Measurements from ENCODE around the gene COL2A1.

The COL2A1 gene

DNA sequence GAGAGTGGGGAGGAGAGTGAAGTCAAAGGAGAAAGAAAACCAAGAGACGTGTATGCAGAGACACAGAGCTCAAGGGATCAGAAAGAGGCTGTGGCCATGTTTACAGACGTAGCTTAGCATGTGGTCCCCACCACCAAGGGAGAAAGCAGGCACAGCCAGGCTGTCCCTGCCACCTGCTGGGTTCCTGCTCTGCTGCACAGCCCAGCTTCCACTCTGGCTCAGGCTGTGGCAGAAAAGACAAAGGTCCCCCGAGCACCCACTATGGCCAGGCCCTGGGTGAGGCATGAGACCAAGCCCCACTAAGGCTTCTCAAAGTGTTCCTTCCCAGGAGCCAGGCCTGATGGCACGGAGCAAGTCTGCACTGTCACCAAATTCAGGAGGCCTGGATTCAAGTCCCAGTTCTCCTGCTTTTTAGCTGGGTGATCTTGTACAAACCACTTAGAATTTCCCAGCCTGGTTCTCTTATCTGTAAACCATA lies 25.9 kb upstream of the COL2A1 start:
- DNase-seq (ENCODE audit: low spot score), result no peak

DNA sequence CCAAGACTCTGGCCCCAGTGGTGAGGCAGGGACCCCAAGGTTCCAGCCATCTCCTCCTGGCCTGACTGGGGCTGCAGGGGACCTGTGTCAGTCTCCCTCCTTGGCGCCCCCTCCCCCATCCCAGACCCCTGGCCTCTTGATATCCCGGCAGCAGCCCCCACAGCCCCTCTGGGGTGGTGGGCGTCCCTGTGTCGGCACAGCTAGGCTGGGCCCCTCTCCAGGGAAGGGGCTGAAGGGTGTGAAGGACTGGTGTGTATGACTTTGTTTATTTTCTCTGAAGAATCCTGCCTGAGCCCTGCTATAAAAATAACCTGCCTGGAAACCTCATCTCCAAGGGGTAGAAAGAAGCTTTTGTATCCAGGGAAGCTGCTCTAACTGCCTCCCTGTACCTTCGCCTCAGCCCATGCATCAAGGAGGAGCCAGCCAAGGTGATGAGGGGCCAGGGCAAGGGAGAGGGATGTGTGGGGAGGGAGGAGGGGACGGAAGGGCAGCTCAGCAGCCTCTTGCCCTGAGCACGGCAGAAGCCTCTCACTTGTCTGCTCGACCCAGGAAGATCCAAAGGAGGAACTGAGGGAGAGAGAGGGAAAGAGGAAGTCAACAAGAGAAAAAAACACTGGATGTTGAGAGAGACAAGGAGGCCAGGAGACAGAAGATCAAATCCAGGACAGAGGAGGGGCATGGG lies 25.4 kb upstream of the COL2A1 start:
- no peak for DNase-seq (ENCODE audit: low spot score)

DNA sequence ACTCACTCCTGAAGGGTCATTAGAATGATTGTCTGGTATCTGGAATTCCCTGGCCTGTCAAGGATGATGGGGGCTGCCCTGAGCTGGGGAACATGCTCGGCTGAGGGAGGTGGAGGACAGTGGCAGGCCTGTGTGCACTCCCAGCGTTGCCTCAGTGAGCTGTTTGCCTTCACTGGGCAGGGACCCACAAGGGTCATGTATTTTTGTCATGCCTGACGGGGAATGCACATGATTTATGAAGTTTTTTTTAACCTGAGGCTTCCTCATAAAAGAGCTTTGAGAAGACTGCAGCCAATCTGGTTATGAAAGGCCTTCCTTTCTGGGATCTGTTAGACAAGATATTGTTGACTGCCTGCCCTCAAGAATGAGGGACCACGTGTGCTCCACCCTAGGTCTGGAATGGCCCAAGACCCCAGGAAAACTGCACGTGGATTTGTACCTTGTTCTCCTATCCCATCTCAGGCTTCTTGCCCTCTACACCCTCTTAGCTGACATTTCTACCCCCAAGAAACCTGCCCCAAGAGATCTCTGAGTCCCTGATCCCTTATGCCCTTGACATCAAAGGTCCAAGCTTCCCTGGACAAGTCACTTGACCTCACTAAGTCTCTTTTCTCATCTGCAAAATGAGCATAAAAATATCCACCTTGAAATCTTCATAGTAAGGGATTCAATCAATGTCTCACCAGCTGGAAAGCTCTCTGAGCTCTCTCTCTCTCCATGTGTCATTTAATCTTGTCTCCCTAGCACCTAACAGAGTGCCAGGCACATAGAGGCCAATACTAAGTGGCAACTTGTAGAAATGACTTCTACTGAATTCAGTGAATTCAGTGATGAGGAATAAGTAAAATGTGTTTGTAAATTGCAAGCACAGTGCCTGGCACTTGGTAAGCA lies 24.5 kb upstream of the COL2A1 start:
- peak; percentile 17 for DNase-seq (ENCODE audit: low spot score)

DNA sequence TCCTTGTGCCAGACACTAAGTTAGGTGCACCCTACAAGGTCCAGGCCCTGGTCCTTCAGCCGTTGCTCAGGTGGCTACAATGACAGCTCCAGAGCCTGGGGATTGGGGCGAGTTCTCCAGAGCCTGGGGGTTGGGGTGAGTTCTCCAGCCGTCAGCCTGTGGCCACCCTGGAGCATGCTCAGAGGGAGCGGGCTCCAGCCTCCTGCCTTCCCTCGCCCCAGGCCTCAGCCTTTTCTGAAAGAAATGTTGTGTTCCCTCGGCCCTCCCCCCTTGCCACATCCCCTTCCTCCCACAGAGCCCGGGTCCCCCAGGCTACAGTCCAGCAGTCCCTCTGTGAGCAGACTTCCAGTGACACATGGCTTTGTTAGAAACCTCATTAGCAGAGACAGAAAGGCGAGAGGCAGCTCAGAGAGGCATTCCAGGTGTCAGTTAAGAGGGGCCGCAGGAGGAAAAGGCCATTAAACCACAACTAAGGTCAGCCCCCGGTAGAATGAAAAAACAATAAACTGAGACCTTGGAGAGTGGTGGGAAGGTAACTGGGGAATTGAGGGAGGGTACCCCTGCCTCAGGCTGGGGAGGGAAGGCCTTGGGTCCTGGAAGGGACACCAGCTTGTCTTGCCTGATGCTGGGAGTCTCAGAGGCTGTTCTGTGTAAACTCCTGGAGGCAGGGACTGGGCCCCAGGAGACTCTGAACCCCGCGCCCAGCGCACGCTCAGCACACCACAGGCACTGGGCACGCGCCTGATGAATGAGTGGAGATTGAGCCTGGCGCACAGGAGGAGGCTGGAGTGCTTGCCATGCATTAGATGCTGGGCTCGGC lies 23.1 kb upstream of the COL2A1 start:
- DNase-seq (ENCODE audit: low spot score), result peak; percentile 23

DNA sequence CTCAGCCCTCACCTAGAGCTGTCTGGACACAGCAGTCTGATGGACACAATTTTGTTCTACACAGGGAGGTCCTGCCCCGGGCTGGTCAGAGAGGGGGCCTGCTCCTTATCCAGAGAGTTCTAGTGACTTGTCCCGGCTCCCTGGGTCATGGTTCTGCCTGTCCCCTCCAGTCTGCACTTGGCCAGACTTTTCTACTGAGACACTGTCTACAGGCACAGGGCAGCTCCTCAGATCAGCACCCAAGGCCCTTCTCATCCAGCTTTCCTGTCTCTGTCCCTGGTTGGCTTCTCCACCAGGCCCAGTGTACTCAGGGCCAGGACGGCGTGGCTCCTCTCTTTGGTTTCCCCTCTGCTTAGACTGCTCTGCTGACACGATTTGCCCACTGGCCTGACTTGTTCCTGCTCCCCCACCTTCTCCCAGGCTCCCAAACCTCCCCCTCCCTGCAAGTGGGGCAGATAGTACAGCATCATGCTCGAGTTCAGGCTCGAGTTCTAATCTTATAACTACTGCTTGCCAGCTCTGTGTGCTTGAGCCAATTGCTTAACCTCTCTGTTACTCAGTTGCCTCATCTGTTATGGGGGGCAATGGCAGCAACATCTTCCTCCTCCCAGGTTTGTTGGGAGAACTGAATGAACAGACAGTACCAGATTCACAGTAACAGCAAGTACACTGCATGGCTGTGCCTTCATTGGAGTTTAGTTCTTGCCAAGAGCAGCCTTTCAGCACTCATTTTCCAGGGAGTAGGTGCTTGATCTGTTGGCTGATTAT lies 22.0 kb upstream of the COL2A1 start:
- peak; percentile 55 for DNase-seq (ENCODE audit: low spot score)

GRCh38 chr12:48025281-48025680 lies 21.0 kb upstream of the COL2A1 start:
- DNase-seq (ENCODE audit: low spot score), result no peak

DNA sequence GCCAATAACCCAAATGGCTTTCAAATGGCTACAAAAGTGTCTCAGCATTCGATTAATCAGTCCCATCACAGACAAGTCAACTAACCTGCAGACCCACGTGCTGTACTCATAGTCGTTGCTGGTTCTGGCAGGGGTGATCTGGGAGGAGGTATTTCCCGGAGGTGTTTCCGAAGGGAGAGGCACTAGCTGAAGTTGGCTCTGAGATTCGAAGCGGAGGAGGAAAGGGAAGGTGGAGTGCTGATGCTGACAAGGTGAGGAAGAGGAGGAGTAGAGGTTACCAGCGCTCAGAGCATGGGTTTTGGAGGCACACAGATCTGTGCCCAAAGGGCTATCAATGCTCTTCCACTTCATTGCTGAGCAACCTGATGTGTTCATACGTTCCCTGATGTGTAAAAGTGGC lies 20.5 kb upstream of the COL2A1 start:
- no peak for DNase-seq (ENCODE audit: low spot score)

DNA sequence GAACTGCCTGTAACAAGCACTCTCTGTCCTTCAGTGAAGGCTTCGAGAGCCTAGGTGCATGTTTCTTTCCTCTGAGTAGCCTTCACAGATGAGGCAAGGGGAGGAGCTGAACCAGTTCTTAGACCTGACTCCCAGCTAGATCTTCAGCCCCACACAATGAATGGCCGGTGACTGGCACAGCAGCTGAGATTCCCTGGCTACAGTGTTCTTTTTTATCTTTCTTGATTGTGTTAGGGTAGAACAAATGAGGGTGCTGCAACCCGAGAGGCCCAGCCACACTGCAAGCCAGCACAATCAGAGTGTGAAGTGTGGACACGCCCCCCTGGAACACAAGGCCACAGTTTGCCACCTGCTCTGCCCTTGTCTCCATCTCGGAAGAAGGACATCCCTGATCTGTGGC lies 19.1 kb upstream of the COL2A1 start:
- no peak for DNase-seq (ENCODE audit: low spot score)

DNA sequence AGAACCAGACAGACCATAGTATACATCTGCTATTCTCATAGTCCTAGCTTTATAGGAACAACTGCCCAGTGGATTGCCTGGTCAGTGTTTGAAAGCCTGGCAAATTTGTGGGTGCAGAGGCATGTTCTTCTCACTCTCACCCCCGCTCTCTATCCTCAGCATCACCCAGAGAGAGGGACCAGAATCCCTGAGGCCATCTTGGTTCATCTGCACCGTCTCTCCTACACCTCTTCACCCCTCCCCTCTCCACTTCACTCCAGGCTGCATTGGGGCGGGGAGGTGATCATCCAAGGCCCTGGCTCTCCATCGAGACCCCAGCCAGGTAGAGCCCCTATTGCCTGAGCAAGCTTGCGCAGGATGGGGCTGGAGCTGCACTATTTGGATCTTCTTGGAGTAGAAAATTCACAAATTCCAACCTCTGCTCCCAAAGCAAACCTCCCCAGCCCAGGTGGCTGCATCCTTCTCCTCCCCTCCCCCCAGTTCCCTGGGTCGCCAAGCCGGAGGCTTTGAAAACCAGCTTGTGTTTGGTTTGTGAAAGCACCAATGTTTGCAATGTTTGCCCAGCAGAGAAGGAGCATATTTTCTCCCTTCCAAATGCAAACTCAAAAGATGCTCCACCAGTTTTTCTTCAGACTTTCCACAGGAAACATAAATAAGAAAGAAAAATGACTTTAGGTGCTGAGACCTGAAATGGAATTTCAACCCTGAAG lies 18.6 kb upstream of the COL2A1 start:
- no peak for DNase-seq (ENCODE audit: low spot score)

DNA sequence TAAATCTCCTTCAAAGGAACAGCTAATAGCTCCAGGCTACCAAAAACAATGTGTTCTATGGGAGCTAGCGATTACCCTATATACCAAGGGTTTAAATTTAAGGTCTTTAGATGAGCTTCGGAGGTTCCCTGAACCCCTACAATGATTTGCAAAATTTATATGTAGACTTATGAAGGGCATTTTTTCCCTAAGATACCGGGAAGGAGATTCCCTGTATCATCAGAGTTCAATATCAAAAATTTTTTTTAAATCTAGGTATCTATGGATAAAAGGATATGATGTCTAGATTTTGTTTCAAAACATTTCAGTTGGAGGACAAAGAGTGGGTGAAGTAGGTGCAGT lies 17.9 kb upstream of the COL2A1 start:
- no peak for DNase-seq (ENCODE audit: low spot score)

GRCh38 chr12:48021485-48022179 lies 17.4 kb upstream of the COL2A1 start:
- DNase-seq (ENCODE audit: low spot score), result no peak

GRCh38 chr12:48019639-48020265 lies 15.5 kb upstream of the COL2A1 start:
- no peak for DNase-seq (ENCODE audit: low spot score)

DNA sequence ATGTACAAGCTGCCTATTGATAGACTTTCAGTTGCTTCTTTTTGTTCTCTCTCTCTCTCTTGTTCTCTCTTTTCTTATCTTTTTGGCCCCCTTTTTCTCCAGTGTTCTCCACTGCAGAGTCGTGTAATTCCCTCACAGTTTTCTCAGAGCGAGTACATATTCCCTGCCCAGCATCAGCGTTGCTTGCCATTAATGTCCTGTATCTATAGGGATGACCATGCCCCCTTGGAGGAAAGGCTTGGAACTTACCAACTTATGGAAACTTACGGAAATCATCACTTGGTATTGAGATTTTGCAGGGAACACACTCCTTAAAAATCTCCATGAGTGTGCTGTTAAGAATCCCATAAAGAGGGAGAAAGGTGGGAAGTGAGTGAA lies 14.3 kb upstream of the COL2A1 start:
- no peak for DNase-seq (ENCODE audit: low spot score)

DNA sequence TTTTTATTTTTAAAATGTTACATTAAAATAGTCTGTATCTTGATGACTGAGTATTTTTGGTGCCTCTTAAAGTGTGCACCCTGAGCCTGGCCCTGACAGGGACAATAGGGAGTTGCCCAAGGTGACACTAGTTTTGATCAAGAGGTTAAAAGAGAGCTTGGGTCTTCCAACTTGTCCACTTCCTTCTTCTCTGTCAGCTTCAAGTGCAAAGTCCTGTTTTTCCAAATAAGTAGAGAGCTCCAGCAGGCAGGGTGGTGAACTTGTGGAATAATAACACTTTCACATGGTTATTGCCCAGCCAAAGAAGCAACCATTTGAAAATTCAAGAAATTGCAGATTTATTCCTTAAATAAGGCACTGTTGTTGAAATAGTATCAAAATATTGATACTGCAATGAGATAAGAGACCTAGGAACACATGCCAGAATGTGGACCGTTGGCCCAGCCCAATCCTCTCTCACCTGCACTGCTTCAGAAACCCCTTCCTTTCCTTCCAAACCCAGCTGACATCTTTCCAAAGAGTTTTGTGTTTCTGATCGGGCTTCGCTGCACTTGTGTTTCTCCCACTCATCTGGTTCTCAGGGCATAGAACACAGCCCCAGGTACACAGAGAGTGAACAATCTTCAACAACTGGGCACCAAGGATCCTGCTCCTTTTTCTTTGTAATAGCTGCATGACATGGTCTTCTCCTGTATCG lies 13.8 kb upstream of the COL2A1 start:
- DNase-seq (ENCODE audit: low spot score), result no peak

DNA sequence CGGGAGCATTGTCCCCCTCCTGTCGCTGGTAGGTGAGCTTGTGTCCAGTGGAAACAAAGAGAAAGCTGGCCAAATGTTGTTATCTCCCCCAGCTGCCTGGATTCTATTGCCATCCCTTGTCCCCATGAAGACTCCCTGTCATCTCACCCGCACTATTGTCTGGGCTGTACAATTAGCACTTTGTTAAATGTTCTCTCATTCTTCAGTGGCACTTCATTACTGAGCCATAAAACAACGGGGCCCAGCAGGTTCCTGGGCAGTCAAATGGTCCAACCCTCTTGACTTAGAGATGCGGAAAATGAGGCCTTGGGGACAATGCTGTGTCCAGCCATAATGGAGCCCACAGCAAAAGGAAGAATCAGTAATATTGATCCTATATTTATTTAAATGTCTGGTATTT lies 13.2 kb upstream of the COL2A1 start:
- no peak for DNase-seq (ENCODE audit: low spot score)

DNA sequence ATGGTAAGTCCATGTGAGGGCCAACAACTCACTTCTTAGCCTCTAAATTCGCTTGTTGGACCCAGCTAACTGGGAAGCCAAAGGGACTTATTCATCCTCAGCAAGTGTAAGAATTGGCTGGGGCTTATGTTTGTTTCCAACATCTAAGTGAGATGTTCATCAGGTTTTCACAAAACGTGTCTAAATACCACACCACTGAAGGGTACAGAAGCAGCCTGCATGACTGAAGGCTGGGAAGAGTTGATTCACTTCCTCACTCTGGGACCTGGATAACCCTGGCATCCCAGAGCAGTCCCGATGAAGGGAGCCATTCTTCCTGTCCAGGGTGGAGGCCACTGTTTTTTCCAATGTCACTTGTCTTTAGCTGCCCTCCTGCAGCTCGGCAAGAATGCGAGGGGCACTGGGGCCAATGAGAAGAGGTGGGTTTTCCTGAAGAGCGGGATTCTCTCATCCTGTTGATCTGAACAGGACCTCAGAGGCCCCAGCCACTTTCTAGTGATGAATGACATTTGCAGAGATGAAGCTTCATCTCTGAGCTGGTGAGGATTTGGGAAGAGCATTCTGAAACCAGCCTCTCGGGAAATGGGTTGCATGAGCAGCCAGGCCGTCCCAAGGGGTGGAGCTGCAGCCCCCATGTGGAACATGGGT lies 12.2 kb upstream of the COL2A1 start:
- DNase-seq (ENCODE audit: low spot score), result no peak

- no peak for DNase-seq (ENCODE audit: low spot score)
Observed at GRCh38 chr12:48015954-48016353, 11.7 kb upstream of the COL2A1 start.

GRCh38 chr12:48015129-48015528 lies 10.9 kb upstream of the COL2A1 start:
- DNase-seq (ENCODE audit: low spot score), result no peak

- no peak for DNase-seq (ENCODE audit: low spot score)
Observed at GRCh38 chr12:48013287-48013686, 9.0 kb upstream of the COL2A1 start.
